DMS79 (cell line): ENCODE measurements around the gene NEK10.

ENCODE experiments used
- DNase-seq: peaks from one replicate; lab custom pipeline; 2025; lab: John Stamatoyannopoulos, UW

The NEK10 gene

GRCh38 chr3:27060336-27060735 is 308.8 kb downstream of the NEK10 start:
- DNase-seq: no peak
